ENCODE measurements around the gene RABGAP1L.
"Not testable (repeated sequence)": the region's sequence is repeated elsewhere in the genome, so short reads cannot be mapped to it uniquely, and the experiment has no call there.

Gene RABGAP1L

GRCh38 chr1:174572771-174573170 is 413.5 kb downstream of the RABGAP1L start:
- no peak for FAIRE-seq
- TF ChIP-seq POLR2A (IDR thresholded peaks at IDR 0.05; ENCODE audit: low read depth, low read length): no peak
- no peak for TF ChIP-seq POLR2AphosphoS5 (IDR thresholded peaks at IDR 0.05; ENCODE audit: low read depth, low read length)
- TF ChIP-seq TAF1 (IDR thresholded peaks at IDR 0.05; ENCODE audit: borderline replicate concordance, low read depth, low read length): no peak
- DNase-seq (ENCODE audit: insufficient read length): no peak

- not testable (repeated sequence) for DNase-seq (ENCODE audit: insufficient read length); FAIRE-seq
Observed at GRCh38 chr1:174576120-174576519, 416.8 kb downstream of the RABGAP1L start.

GRCh38 chr1:174577681-174578080 is 418.4 kb downstream of the RABGAP1L start:
- DNase-seq (ENCODE audit: insufficient read length) (no peak), FAIRE-seq (no peak)
- no peak for TF ChIP-seq POLR2A (IDR thresholded peaks at IDR 0.05; ENCODE audit: low read depth, low read length)
- TF ChIP-seq TAF1 (IDR thresholded peaks at IDR 0.05; ENCODE audit: borderline replicate concordance, low read depth, low read length): no peak
- TF ChIP-seq POLR2AphosphoS5 (IDR thresholded peaks at IDR 0.05; ENCODE audit: low read depth, low read length): no peak

- no peak for FAIRE-seq
Observed at GRCh38 chr1:174580801-174581200, 421.5 kb downstream of the RABGAP1L start.

GRCh38 chr1:174583316-174583715 is 424.0 kb downstream of the RABGAP1L start:
- DNase-seq (ENCODE audit: insufficient read length) (no peak), FAIRE-seq (no peak)
- no peak for TF ChIP-seq POLR2AphosphoS5 (IDR thresholded peaks at IDR 0.05; ENCODE audit: low read depth, low read length)

More at GRCh38 chr1:174580801-174581200, 421.5 kb downstream of the RABGAP1L start:
- no peak for DNase-seq (ENCODE audit: insufficient read length)
- TF ChIP-seq POLR2AphosphoS5 (IDR thresholded peaks at IDR 0.05; ENCODE audit: low read depth, low read length): no peak
- no peak for TF ChIP-seq POLR2A (IDR thresholded peaks at IDR 0.05; ENCODE audit: low read depth, low read length)
- no peak for TF ChIP-seq TAF1 (IDR thresholded peaks at IDR 0.05; ENCODE audit: borderline replicate concordance, low read depth, low read length)

- no peak for FAIRE-seq
Observed at GRCh38 chr1:174584071-174584470, 424.8 kb downstream of the RABGAP1L start.

GRCh38 chr1:174588618-174589017 is 429.3 kb downstream of the RABGAP1L start:
- DNase-seq (ENCODE audit: insufficient read length); FAIRE-seq: not testable (repeated sequence)

More at GRCh38 chr1:174584071-174584470, 424.8 kb downstream of the RABGAP1L start:
- no peak for TF ChIP-seq POLR2AphosphoS5 (IDR thresholded peaks at IDR 0.05; ENCODE audit: low read depth, low read length)
- TF ChIP-seq TAF1 (IDR thresholded peaks at IDR 0.05; ENCODE audit: borderline replicate concordance, low read depth, low read length): no peak
- TF ChIP-seq POLR2A (IDR thresholded peaks at IDR 0.05; ENCODE audit: low read depth, low read length): no peak
- no peak for DNase-seq (ENCODE audit: insufficient read length)

GRCh38 chr1:174605198-174605597 is 445.9 kb downstream of the RABGAP1L start:
- DNase-seq (ENCODE audit: insufficient read length): no peak

GRCh38 chr1:174606471-174606870 is 447.2 kb downstream of the RABGAP1L start:
- TF ChIP-seq TAF1 (IDR thresholded peaks at IDR 0.05; ENCODE audit: borderline replicate concordance, low read depth, low read length) (no peak), POLR2A (IDR thresholded peaks at IDR 0.05; ENCODE audit: low read depth, low read length) (no peak), POLR2AphosphoS5 (IDR thresholded peaks at IDR 0.05; ENCODE audit: low read depth, low read length) (no peak)
- DNase-seq (ENCODE audit: insufficient read length): no peak
- peak; percentile 60 for FAIRE-seq

More at GRCh38 chr1:174605198-174605597, 445.9 kb downstream of the RABGAP1L start:
- no peak for TF ChIP-seq POLR2A (IDR thresholded peaks at IDR 0.05; ENCODE audit: low read depth, low read length)
- no peak for TF ChIP-seq TAF1 (IDR thresholded peaks at IDR 0.05; ENCODE audit: borderline replicate concordance, low read depth, low read length)
- TF ChIP-seq POLR2AphosphoS5 (IDR thresholded peaks at IDR 0.05; ENCODE audit: low read depth, low read length): no peak
- FAIRE-seq: peak; percentile 46

- not testable (repeated sequence) for FAIRE-seq; DNase-seq (ENCODE audit: insufficient read length)
Observed at GRCh38 chr1:174617905-174618304, 458.6 kb downstream of the RABGAP1L start.

- DNase-seq (ENCODE audit: insufficient read length) (no peak), FAIRE-seq (no peak)
- TF ChIP-seq POLR2AphosphoS5 (IDR thresholded peaks at IDR 0.05; ENCODE audit: low read depth, low read length) (no peak), POLR2A (IDR thresholded peaks at IDR 0.05; ENCODE audit: low read depth, low read length) (no peak), TAF1 (IDR thresholded peaks at IDR 0.05; ENCODE audit: borderline replicate concordance, low read depth, low read length) (no peak)
Observed at GRCh38 chr1:174623324-174624035, 464.2 kb downstream of the RABGAP1L start.

- DNase-seq (ENCODE audit: insufficient read length) (no peak), FAIRE-seq (peak; percentile 46)
- TF ChIP-seq POLR2A (IDR thresholded peaks at IDR 0.05; ENCODE audit: low read depth, low read length): no peak
- no peak for TF ChIP-seq TAF1 (IDR thresholded peaks at IDR 0.05; ENCODE audit: borderline replicate concordance, low read depth, low read length)
- no peak for TF ChIP-seq POLR2AphosphoS5 (IDR thresholded peaks at IDR 0.05; ENCODE audit: low read depth, low read length)
Observed at GRCh38 chr1:174626031-174627025, 467.0 kb downstream of the RABGAP1L start.

Measured in GM12892 (cell line).